ENCODE results near the gene ACVR1. TPM values are rescaled to one million over a fixed set of nuclear protein-coding genes. Genes with fewer than 3 reads are reported as not detected.
A peak's percentile ranks its signal among the peaks of the same experiment; 100 is the strongest.

ACVR1 gene
- total RNA-seq = 33.6 and 38.3 TPM in 2 replicates
- 16.7 and 24.8 TPM in 2 replicates for polyA plus RNA-seq
- polyA plus RNA-seq (2011; cell fraction: cytosol; rRNA removed) = 28.4 and 30.5 TPM in 2 replicates
- polyA plus RNA-seq (2011; cell fraction: nucleus; rRNA removed) = 32.8 and 34.9 TPM in 2 replicates
- 37.1 and 41.6 TPM in 2 replicates for polyA plus RNA-seq (2012)
- polyA minus RNA-seq = 44.6 and 50.5 TPM in 2 replicates
- 1.7 TPM for polyA minus RNA-seq (2011; cell fraction: cytosol; rRNA and poly(A)+ RNA removed)
- 31.3 and 40.7 TPM in 2 replicates for polyA minus RNA-seq (2011; cell fraction: nucleus; rRNA and poly(A)+ RNA removed)
- percentile 83 among the genes with signal in this experiment for Bru-seq, nascent RNA
- percentile 74 among the genes with signal in this experiment for BruChase-seq, experiment 1, labeled RNA remaining after a 6-hour chase
- BruChase-seq, experiment 2, labeled RNA remaining after a 2-hour chase = percentile 72 among the genes with signal in this experiment
- long read RNA-seq, transcript ACVR1-207 (11 exons, 2,861 nt) = major isoform, 37 of 65 reads
- long read RNA-seq, partial matches to known transcripts = 8 of 65 reads
- long read RNA-seq, other reads (novel, unspliced or antisense) = 20 of 65 reads

- Histone ChIP-seq H3K4me3 (replicated peaks in 1 of 3; ENCODE audit: insufficient read depth in 1 of 3, low read depth in 1 of 3, low read length in 3 of 3) (peak within 1 kb of the TSS; percentile 79 to 95 (median 80)), H3K9me1 (replicated peaks; ENCODE audit: control insufficient read depth, extremely low read depth, insufficient read depth, low read length) (no peaks in the 10 kb centered on the region), H3K4me1 (ENCODE audit: control insufficient read depth, extremely low read depth, insufficient read depth, low read length) (peaks cover 14% of the 10 kb centered on the region), H2AFZ (ENCODE audit: low read depth, low read length) (peak within 1 kb of the TSS; percentile 100), H4K20me1 (replicated peaks; ENCODE audit: control insufficient read depth, extremely low read depth, insufficient read depth, low read length) (no peaks in the 10 kb centered on the region), H3K9ac (replicated peaks; ENCODE audit: extremely low read depth, insufficient read depth, low read length) (peak within 1 kb of the TSS; percentile 73), H3K27ac (ENCODE audit: insufficient read depth, low read depth, low read length) (peak within 1 kb of the TSS; percentile 65), H3K27me3 (ENCODE audit: control insufficient read depth in 2 of 2, insufficient read depth in 2 of 2, low read length in 2 of 2) (no peaks in the 10 kb centered on the region), H3K4me2 (ENCODE audit: insufficient read depth, low read length) (peak within 1 kb of the TSS; percentile 94), H3K36me3 (ENCODE audit: control insufficient read depth in 2 of 2, extremely low read depth in 1 of 2, insufficient read depth in 2 of 2, low read length in 2 of 2) (no peaks in the 10 kb centered on the region), H3K79me2 (ENCODE audit: control insufficient read depth, insufficient read depth, low read length) (peaks cover 40% of the 10 kb centered on the region), H3K9me3 (replicated peaks; ENCODE audit: control insufficient read depth, insufficient read depth, low read length) (no peaks in the 10 kb centered on the region)
- BruUV-seq (replicated peaks) = no TSS peak
- intact Hi-C loops (cut with micrococcal nuclease) = loop anchor here (1.0 kb wide), 6 partner anchors 20 to 247 kb away; no protein-coding TSS in a partner anchor
- peak; percentile 95 for DNase-seq (ENCODE audit: low read depth, low spot score)
- ChIA-PET CTCF (interaction anchor here (0.6 to 2.6 kb wide), 24 partner anchors 9 to 878 kb away, joined by 3 to 18 read pairs (median 5); no protein-coding TSS in a partner anchor), POLR2A (interaction anchor here (1.2 to 1.7 kb wide), 2 partner anchors 10 to 38 kb away, joined by 4 to 10 read pairs; no protein-coding TSS in a partner anchor)
- dilution Hi-C loops (cut with MboI; ENCODE audit: extremely low pct_ligation_motif_present, low sequenced_read_pairs) = no loop called here
- TF ChIP-seq CTCF (IDR thresholded peaks at IDR 0.05; ENCODE audit: extremely low read depth in 1 of 2, insufficient read depth in 1 of 2, low read depth in 1 of 2, low read length in 2 of 2) (peak; percentile 37 to 51), MAX (IDR thresholded peaks at IDR 0.05; ENCODE audit: insufficient read depth, insufficient read length) (no peak), FOS (IDR thresholded peaks at IDR 0.05; ENCODE audit: borderline replicate concordance, insufficient read depth, low read length) (peak; percentile 35), POLR2AphosphoS5 (IDR thresholded peaks at IDR 0.05; ENCODE audit: insufficient read depth, low read depth, low read length) (peak; percentile 80), GATA2 (IDR thresholded peaks at IDR 0.05; ENCODE audit: insufficient read depth, insufficient read length, low read depth, low read length) (no peak), POLR2A (IDR thresholded peaks at IDR 0.05; ENCODE audit: low read depth, low read length) (peak; percentile 48), JUN (IDR thresholded peaks at IDR 0.05; ENCODE audit: borderline replicate concordance, insufficient read depth, insufficient read length, low read depth) (no peak), EZH2 (IDR thresholded peaks at IDR 0.05; ENCODE audit: borderline replicate concordance, low read depth, low read length, severe bottlenecking) (no peak), MYC (IDR thresholded peaks at IDR 0.05; ENCODE audit: low read depth, low read length) (no peak)
- peak; percentile 53 for FAIRE-seq
These were observed at the start of gene ACVR1 for GRCh38 chr2:157876066-157876785. Gene ACVR1 (minus strand): TSS chr2:157876330. CDS start chr2:157799493, 76,837 bp downstream.

Measured in endothelial cell of umbilical vein (primary cell).